H1 (cell line): Measurements from ENCODE around the gene SPTBN4. TPM values are rescaled to one million over a fixed set of nuclear protein-coding genes. Genes with fewer than 3 reads are reported as not detected.

Source experiments
- BACH1 ChIP-seq: IDR thresholded peaks from 2 replicates; pipeline ENCODE4 v1.6.1; 2012; ENCODE audit warnings: low read length, improper control_type of control experiment
- CBX5 ChIP-seq: fragments of 300-800, 300-1000 bp; sonication (generic); IDR thresholded peaks from 2 replicates; pipeline ENCODE4 v1.7.1; 2016; ENCODE audit warnings: antibody characterized with exemption, low read length, low read depth
- CBX8 ChIP-seq: fragments of 300-800, 300-1000 bp; sonication (generic); IDR thresholded peaks from 2 replicates; pipeline ENCODE4 v1.7.1; 2016; ENCODE audit warnings: low read depth, low read length, borderline replicate concordance
- CREB1 ChIP-seq: IDR thresholded peaks from 2 replicates; pipeline ENCODE4 v1.6.1; 2012; ENCODE audit warnings: inconsistent platforms
- KDM1A ChIP-seq: fragments of 200-600, 300-600 bp; sonication (generic); IDR thresholded peaks from 2 replicates; pipeline ENCODE4 v1.7.1; 2016; ENCODE audit warnings: mild to moderate bottlenecking, low read length, borderline replicate concordance
- MAFK ChIP-seq: IDR thresholded peaks from 2 replicates; pipeline ENCODE4 v1.6.1; 2012; ENCODE audit warnings: low read depth, mild to moderate bottlenecking, improper control_type of control experiment, low read length
- NANOG ChIP-seq: IDR thresholded peaks from 2 replicates; pipeline ENCODE4 v1.6.1; 2011; ENCODE audit warnings: low read length, low read depth, mild to moderate bottlenecking, inconsistent platforms; ENCODE audit not compliant: insufficient read depth, poor library complexity, severe bottlenecking
- POLR2AphosphoS5 ChIP-seq: IDR thresholded peaks from 2 replicates; pipeline ENCODE4 v1.6.1; 2011; ENCODE audit warnings: low read depth, low read length
- RAD21 ChIP-seq, 2 experiments: IDR thresholded peaks in 1 of 2; conservative IDR thresholded peaks in 1 of 2; 2 replicates each; pipeline ENCODE4 v1.6.1; 2011; ENCODE audit warnings: low read depth in 2 of 2, low read length in 2 of 2, improper control_type of control experiment in 1 of 2, inconsistent platforms in 1 of 2, mild to moderate bottlenecking in 1 of 2, moderate library complexity in 1 of 2
- RXRA ChIP-seq: IDR thresholded peaks from 2 replicates; pipeline ENCODE4 v1.6.1; 2011; ENCODE audit warnings: low read depth, mild to moderate bottlenecking, low read length, moderate library complexity; ENCODE audit not compliant: insufficient read depth
- SAP30 ChIP-seq: fragments of 300-600 bp; sonication (generic); IDR thresholded peaks from 2 replicates; pipeline ENCODE4 v1.7.1; 2012; ENCODE audit warnings: low read length, moderate library complexity, mild to moderate bottlenecking, inconsistent platforms; ENCODE audit not compliant: insufficient read depth, insufficient replicate concordance
- SIN3A ChIP-seq, 2 experiments: IDR thresholded peaks in 1 of 2; conservative IDR thresholded peaks in 1 of 2; 2 replicates each; pipeline ENCODE4 v1.6.1; 2011 to 2012; ENCODE audit warnings: low read length in 2 of 2, improper control_type of control experiment in 1 of 2, low read depth in 1 of 2, mild to moderate bottlenecking in 1 of 2
- SP1 ChIP-seq: IDR thresholded peaks from 2 replicates; pipeline ENCODE4 v1.6.1; 2011; ENCODE audit warnings: low read depth, low read length
- SP2 ChIP-seq: IDR thresholded peaks from 2 replicates; pipeline ENCODE4 v1.6.1; 2012; ENCODE audit warnings: mild to moderate bottlenecking, low read length, inconsistent platforms
- SUZ12 ChIP-seq: fragments of 200-600 bp; sonication (generic); IDR thresholded peaks from 2 replicates; pipeline ENCODE4 v1.6.1; 2012; ENCODE audit warnings: mild to moderate bottlenecking, inconsistent platforms, low read length, moderate library complexity, mixed read lengths
- TAF1 ChIP-seq: IDR thresholded peaks from 2 replicates; pipeline ENCODE4 v1.6.1; 2011; ENCODE audit warnings: mild to moderate bottlenecking, low read depth, low read length
- TBP ChIP-seq: IDR thresholded peaks from 2 replicates; pipeline ENCODE4 v1.6.1; 2011; ENCODE audit warnings: low read depth, low read length, improper control_type of control experiment
- TCF12 ChIP-seq: IDR thresholded peaks from 2 replicates; pipeline ENCODE4 v1.6.1; 2011; ENCODE audit warnings: low read depth, mild to moderate bottlenecking, low read length
- ZNF274 ChIP-seq: IDR thresholded peaks from 2 replicates; pipeline ENCODE4 v1.7.0; 2012; ENCODE audit warnings: low read length, borderline replicate concordance; ENCODE audit errors: extremely low read depth
- polyA plus RNA-seq, 7 experiments: library from polyadenylated mRNA; depleted of rRNA in 3 of 7; stranded (reverse) in 5 of 7; unstranded in 2 of 7; fragments of >200 nt in 5 of 7; fragments of 200-250 nt in 2 of 7; gene quantifications; 1 replicate in 5 of 7; 2 replicates in 1 of 7; 4 replicates in 1 of 7; pipeline versions ENCODE4 v1.2.1 to v1.2.3, GENCODE V29; 2011 to 2013; ENCODE audit warnings: missing spikeins in 2 of 7, mixed read lengths in 2 of 7
- total RNA-seq: library from RNA; stranded (reverse); fragmentation: NEBNext Ultra II Directional; extraction: Animal tissue kit (Norgen Biotek cat#: 25700); gene quantifications from 2 replicates; pipeline ENCODE4 v1.2.1, GENCODE V29; 2021
- TF ChIP-seq, protein P1 (sequence below): IDR thresholded peaks from 2 replicates; pipeline ENCODE4 v1.6.1; 2011; ENCODE audit warnings: low read length, improper control_type of control experiment

Gene SPTBN4
- total and polyA plus RNA-seq, 2 of the 8 experiments (the other 6 are each of a cell fraction or from before 2014, with no cell fraction given): 1.9 to 3.0 TPM

DNA sequence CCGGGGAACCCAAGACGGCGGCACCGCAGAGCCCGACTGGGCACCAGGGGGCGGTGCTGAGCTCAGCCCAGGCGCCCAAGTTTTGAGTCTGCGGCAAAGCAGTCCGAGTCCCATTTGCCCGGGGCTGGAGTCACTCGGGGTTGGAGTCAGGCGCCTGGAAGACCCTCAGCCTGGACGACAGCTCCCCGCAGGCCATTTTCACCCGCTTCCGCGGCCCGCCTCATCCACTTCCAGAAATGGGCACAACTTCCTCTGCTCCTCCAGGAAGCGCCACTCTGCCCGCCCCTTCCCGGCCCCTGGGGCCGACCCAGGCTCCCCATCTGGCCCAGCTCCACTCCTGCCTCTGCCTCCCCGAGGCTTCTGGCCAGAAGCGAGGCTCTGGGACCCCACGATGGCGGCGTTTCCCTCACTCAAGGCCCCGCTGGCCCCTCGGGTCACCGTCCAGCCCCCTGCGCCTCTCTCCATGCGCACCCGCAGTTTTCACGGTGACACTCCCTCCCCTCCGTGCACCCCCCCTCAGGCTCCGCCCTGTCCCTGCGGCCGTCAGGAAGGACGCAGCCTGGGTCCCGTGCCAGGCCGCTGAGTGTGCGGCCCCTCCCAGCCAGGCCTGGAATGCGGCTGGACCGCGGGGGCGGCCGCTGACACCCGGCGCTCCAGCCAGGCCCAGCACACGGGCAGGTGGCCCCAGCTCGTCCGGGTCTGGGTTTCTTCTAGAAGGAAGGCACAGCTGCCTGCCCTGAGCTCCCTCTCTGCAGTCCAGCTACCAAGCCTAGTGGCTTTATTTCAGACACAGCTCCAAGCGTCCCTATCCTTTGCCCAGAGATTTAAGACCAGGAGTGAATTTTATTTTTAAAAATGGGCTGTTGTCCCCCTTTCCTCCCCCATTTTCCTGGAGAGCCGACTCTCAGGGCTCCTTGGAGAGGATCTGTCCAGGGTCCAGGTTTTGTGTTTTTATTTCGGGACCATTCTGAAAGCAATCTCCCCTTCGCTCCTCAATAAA, 45.7 kb upstream of the SPTBN4 start (continued):
- peak; percentile 60 for TF ChIP-seq POLR2AphosphoS5
- TF ChIP-seq SP2: no peak
- TF ChIP-seq TAF1: peak; percentile 62
- no peak for TF ChIP-seq RXRA
- TF ChIP-seq NANOG: no peak
- 0 out of 2 replicates have a peak, but pooled peaks have one; percentile 59 for TF ChIP-seq TCF12
- peak; percentile 50 to 68; a peak in 3 of 4 replicates for TF ChIP-seq RAD21 (IDR thresholded peaks at IDR 0.05 in 1 of 2, conservative IDR thresholded peaks at IDR 0.05 in 1 of 2; ENCODE audit: low read depth in 2 of 2, low read length in 2 of 2)
- no peak for TF ChIP-seq CBX5
- TF ChIP-seq SP1: peak; percentile 69
- peak; percentile 85 for TF ChIP-seq TBP
- no peak for TF ChIP-seq CBX8
- no peak for TF ChIP-seq MAFK
- no peak for TF ChIP-seq ZNF274
- TF ChIP-seq, protein P1, sequence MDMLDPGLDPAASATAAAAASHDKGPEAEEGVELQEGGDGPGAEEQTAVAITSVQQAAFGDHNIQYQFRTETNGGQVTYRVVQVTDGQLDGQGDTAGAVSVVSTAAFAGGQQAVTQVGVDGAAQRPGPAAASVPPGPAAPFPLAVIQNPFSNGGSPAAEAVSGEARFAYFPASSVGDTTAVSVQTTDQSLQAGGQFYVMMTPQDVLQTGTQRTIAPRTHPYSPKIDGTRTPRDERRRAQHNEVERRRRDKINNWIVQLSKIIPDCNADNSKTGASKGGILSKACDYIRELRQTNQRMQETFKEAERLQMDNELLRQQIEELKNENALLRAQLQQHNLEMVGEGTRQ: no peak
- TF ChIP-seq SIN3A (conservative IDR thresholded peaks at IDR 0.05 in 1 of 2, IDR thresholded peaks at IDR 0.05 in 1 of 2; ENCODE audit: low read depth in 1 of 2, low read length in 2 of 2): peak in 1 of 2 experiments; percentile 48; a peak in 1 of 4 replicates
- 0 out of 2 replicates have a peak, but pooled peaks have one; percentile 15 for TF ChIP-seq KDM1A
- no peak for TF ChIP-seq SAP30
- TF ChIP-seq SUZ12: no peak
- TF ChIP-seq CREB1: 0 out of 2 replicates have a peak, but pooled peaks have one; percentile 48
- 0 out of 2 replicates have a peak, but pooled peaks have one; percentile 34 for TF ChIP-seq BACH1
